WI38 (cell line): Measurements from ENCODE around the gene PIGQ.

Experiments
- H3K4me3 ChIP-seq: 2 replicates; pipeline ENCODE4 v1.5.1; 2011; ENCODE audit warnings: low read depth, mild to moderate bottlenecking, control low read depth, low read length
- CTCF ChIP-seq: IDR thresholded peaks from 2 replicates; pipeline ENCODE4 v1.5.1; 2012; ENCODE audit warnings: low read depth, mild to moderate bottlenecking, control low read depth, low read length

The PIGQ gene

GRCh38 chr16:582614-583331 is 13.0 kb downstream of the PIGQ start:
- no peak overlapping the region for H3K4me3 ChIP-seq
- no peak for TF ChIP-seq CTCF

- H3K4me3 ChIP-seq, result no peak overlapping the region
- no peak for TF ChIP-seq CTCF
These were observed 13.7 kb downstream of the PIGQ start for GRCh38 chr16:583470-583814.

GRCh38 chr16:583815-584591 is 14.2 kb downstream of the PIGQ start:
- no peak overlapping the region for H3K4me3 ChIP-seq
- no peak for TF ChIP-seq CTCF

- TF ChIP-seq CTCF, result no peak
- no peak overlapping the region for H3K4me3 ChIP-seq
These were observed 15.6 kb downstream of the PIGQ start for GRCh38 chr16:585351-585750.

- TF ChIP-seq CTCF, result no peak
These were observed 16.4 kb downstream of the PIGQ start for GRCh38 chr16:586047-586644.

GRCh38 chr16:586645-587590 is 17.1 kb downstream of the PIGQ start:
- TF ChIP-seq CTCF, result no peak
- H3K4me3 ChIP-seq, result no peak overlapping the region

More at GRCh38 chr16:586047-586644, 16.4 kb downstream of the PIGQ start:
- H3K4me3 ChIP-seq, result no peak overlapping the region
